GM06990 (cell line): ENCODE results near the gene ELF5.

Experiments
- DNase-seq: peaks from one replicate; pipeline ENCODE4 v3.0.0-alpha.2; 2011; ENCODE audit not compliant: insufficient read length; ENCODE audit errors: extremely low read depth
- H3K27me3 ChIP-seq: replicated peaks from 2 replicates; pipeline ENCODE4 v1.6.0; 2011; ENCODE audit warnings: low read length; ENCODE audit not compliant: control insufficient read depth, insufficient read depth
- H3K36me3 ChIP-seq: 2 replicates; pipeline ENCODE4 v1.5.1; 2011; ENCODE audit warnings: low read length; ENCODE audit not compliant: control insufficient read depth, insufficient read depth
- H3K4me3 ChIP-seq: replicated peaks from 2 replicates; pipeline ENCODE4 v1.5.1; 2011; ENCODE audit warnings: low read depth, mild to moderate bottlenecking, control low read depth, low read length
- CTCF ChIP-seq: IDR thresholded peaks from 2 replicates; pipeline ENCODE4 v1.5.1; 2011; ENCODE audit warnings: low read length, control low read depth, mild to moderate bottlenecking, inconsistent platforms; ENCODE audit not compliant: insufficient read depth, poor library complexity, severe bottlenecking

The ELF5 gene

GRCh38 chr11:34505874-34506273, 7.7 kb downstream of the ELF5 start:
- no peak for TF ChIP-seq CTCF
- Histone ChIP-seq H3K36me3 (no peaks in the 10 kb centered on the region), H3K27me3 (no peaks in the 10 kb centered on the region), H3K4me3 (no peak overlapping the region)
- no peak for DNase-seq

- no peaks in the 10 kb centered on the region for H3K27me3 ChIP-seq
- DNase-seq, result no peak
- no peaks in the 10 kb centered on the region for H3K36me3 ChIP-seq
- no peak for TF ChIP-seq CTCF
- no peak overlapping the region for H3K4me3 ChIP-seq
Observed at GRCh38 chr11:34502949-34503348, 10.6 kb downstream of the ELF5 start.

GRCh38 chr11:34501949-34502348, 11.6 kb downstream of the ELF5 start:
- DNase-seq, result no peak
- Histone ChIP-seq H3K4me3 (no peak overlapping the region), H3K27me3 (no peaks in the 10 kb centered on the region), H3K36me3 (no peaks in the 10 kb centered on the region)
- no peak for TF ChIP-seq CTCF

GRCh38 chr11:34501500-34501899, 12.1 kb downstream of the ELF5 start:
- Histone ChIP-seq H3K27me3 (no peaks in the 10 kb centered on the region), H3K36me3 (no peaks in the 10 kb centered on the region), H3K4me3 (no peak overlapping the region)
- no peak for TF ChIP-seq CTCF
- no peak for DNase-seq

- no peak for TF ChIP-seq CTCF
- H3K36me3 ChIP-seq, result no peaks in the 10 kb centered on the region
- no peak for DNase-seq
- H3K4me3 ChIP-seq, result no peak overlapping the region
- no peaks in the 10 kb centered on the region for H3K27me3 ChIP-seq
Observed at GRCh38 chr11:34499719-34500500, 13.7 kb downstream of the ELF5 start.
